Retinal pigment epithelial cell (primary cell): ENCODE data around the gene BBOX1.
"Not testable (repeated sequence)": the region's sequence is repeated elsewhere in the genome, so short reads cannot be mapped to it uniquely, and the experiment has no call there.

Experiments
- DNase-seq: peaks from one replicate; pipeline ENCODE4 v3.0.0-alpha.2; 2010; ENCODE audit warnings: low read depth
- H3K4me3 ChIP-seq: 2 replicates; pipeline ENCODE4 v1.5.1; 2011; ENCODE audit warnings: mild to moderate bottlenecking, low read length, control low read depth, moderate library complexity
- CTCF ChIP-seq: conservative IDR thresholded peaks from 2 replicates; pipeline ENCODE4 v1.5.1; 2011; ENCODE audit warnings: low read depth, low read length, control low read depth, inconsistent platforms

BBOX1 gene

GRCh38 chr11:27120211-27120610, 79.6 kb downstream of the BBOX1 start:
- TF ChIP-seq CTCF, result no peak
- H3K4me3 ChIP-seq, result no peak overlapping the region
- no peak for DNase-seq

- TF ChIP-seq CTCF, result no peak
- DNase-seq, result no peak
- H3K4me3 ChIP-seq, result no peak overlapping the region
These were observed 81.4 kb downstream of the BBOX1 start for GRCh38 chr11:27122001-27122400.

- no peak for DNase-seq
- H3K4me3 ChIP-seq, result no peak overlapping the region
- TF ChIP-seq CTCF, result no peak
These were observed 84.1 kb downstream of the BBOX1 start for GRCh38 chr11:27124514-27125264.

GRCh38 chr11:27129686-27130085, 89.1 kb downstream of the BBOX1 start:
- H3K4me3 ChIP-seq, result no peak overlapping the region
- TF ChIP-seq CTCF, result no peak
- DNase-seq, result no peak

GRCh38 chr11:27130806-27131205, 90.2 kb downstream of the BBOX1 start:
- no peak overlapping the region for H3K4me3 ChIP-seq
- no peak for DNase-seq
- no peak for TF ChIP-seq CTCF

- not testable (repeated sequence) for DNase-seq, H3K4me3 ChIP-seq
These were observed 95.3 kb downstream of the BBOX1 start for GRCh38 chr11:27135924-27136329.

GRCh38 chr11:27138716-27139115, 98.1 kb downstream of the BBOX1 start:
- no peak for TF ChIP-seq CTCF
- DNase-seq, result no peak

More at GRCh38 chr11:27138716-27139115, 98.1 kb downstream of the BBOX1 start:
- no peak overlapping the region for H3K4me3 ChIP-seq
